HL-60 (cell line): ENCODE results near the gene EIF4E1B.
"Not testable (repeated sequence)": the region's sequence is repeated elsewhere in the genome, so short reads cannot be mapped to it uniquely, and the experiment has no call there.

Experiments
- DNase-seq, 2 experiments: peaks; one replicate each; pipeline ENCODE4 v3.0.0-alpha.2; 2010 to 2020; ENCODE audit warnings: low read depth in 1 of 2, low spot score in 1 of 2
- H3K27ac ChIP-seq: fragments of 250-450 bp; sonication (Bioruptor Pico); replicated peaks from 2 replicates; pipeline ENCODE4 v1.5.1; 2020; ENCODE audit warnings: mild to moderate bottlenecking, moderate library complexity
- H3K27me3 ChIP-seq: fragments of 250-450 bp; sonication (Bioruptor Pico); 2 replicates; pipeline ENCODE4 v1.5.1; 2021; ENCODE audit warnings: mild to moderate bottlenecking, moderate library complexity; ENCODE audit not compliant: insufficient read depth, poor library complexity, severe bottlenecking
- H3K4me3 ChIP-seq: replicated peaks from 2 replicates; pipeline ENCODE4 v1.5.1; 2011; ENCODE audit warnings: mild to moderate bottlenecking, control low read depth, low read length; ENCODE audit not compliant: insufficient read depth
- GABPA ChIP-seq: IDR thresholded peaks from 2 replicates; pipeline ENCODE4 v1.6.1; 2012; ENCODE audit warnings: low read depth
- POLR2AphosphoS5 ChIP-seq: IDR thresholded peaks from 2 replicates; pipeline ENCODE4 v1.6.1; 2012; ENCODE audit warnings: low read depth
- SPI1 ChIP-seq: IDR thresholded peaks from 2 replicates; pipeline ENCODE4 v1.6.1; 2012; ENCODE audit warnings: low read depth, mild to moderate bottlenecking, borderline replicate concordance
- TF ChIP-seq, protein P1 (sequence below): IDR thresholded peaks from one replicate; pipeline ENCODE4 v1.5.1; 2011; ENCODE audit warnings: low read length, control low read depth, inconsistent platforms; ENCODE audit not compliant: insufficient read depth
- TF ChIP-seq, protein P2 (sequence below): IDR thresholded peaks from 2 replicates; pipeline ENCODE4 v1.6.1; 2012; ENCODE audit warnings: low read depth; ENCODE audit not compliant: insufficient replicate concordance

The EIF4E1B gene

DNA sequence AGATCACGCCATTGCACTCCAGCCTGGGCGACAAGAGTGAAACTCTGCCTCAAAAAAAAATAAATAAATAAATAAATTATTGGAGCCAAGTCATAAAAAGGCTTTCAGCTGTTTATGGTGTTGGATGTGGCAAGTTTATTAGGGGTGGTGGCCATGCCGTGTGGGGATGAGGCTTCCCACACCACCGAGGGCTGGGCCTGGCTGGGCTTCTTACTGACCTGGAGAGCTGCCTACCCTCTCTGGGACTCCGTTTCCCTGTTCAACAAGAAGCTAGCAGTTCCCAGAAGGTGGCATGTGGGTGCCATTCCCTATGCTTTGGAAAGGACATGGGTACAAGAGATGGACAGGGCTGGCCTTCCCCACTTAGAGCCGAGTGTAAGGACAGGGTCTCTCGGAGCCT, 43.1 kb upstream of the EIF4E1B start:
- no peak for DNase-seq
- Histone ChIP-seq H3K4me3 (no peak overlapping the region), H3K27ac (no peak overlapping the region), H3K27me3 (no peaks in the 10 kb centered on the region)
- TF ChIP-seq POLR2AphosphoS5 (no peak), SPI1 (no peak)

DNA sequence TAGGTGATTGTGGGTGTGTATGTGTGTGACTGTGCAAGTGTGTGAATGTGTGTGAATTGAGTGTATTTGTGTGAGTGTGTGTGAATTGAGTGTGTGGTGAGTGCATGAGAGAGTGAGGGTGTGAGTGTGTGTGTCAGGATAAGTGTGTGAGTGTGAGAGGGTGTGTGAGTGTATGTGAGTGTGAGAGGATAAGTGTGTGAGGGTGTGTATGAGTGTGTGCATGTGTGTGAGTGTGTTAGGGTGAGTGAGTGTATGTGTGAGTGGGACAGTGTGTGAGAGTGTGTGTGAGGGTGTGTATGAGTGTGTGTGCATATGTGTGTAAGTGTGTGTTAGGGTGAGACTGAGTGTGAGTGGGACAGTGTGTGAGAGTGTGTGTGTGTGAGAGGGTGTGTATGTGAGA, 42.2 kb upstream of the EIF4E1B start:
- H3K27me3 ChIP-seq = no peaks in the 10 kb centered on the region
- DNase-seq = no peak
- H3K27ac ChIP-seq = no peak overlapping the region
- H3K4me3 ChIP-seq = no peak overlapping the region
- TF ChIP-seq, protein P1, sequence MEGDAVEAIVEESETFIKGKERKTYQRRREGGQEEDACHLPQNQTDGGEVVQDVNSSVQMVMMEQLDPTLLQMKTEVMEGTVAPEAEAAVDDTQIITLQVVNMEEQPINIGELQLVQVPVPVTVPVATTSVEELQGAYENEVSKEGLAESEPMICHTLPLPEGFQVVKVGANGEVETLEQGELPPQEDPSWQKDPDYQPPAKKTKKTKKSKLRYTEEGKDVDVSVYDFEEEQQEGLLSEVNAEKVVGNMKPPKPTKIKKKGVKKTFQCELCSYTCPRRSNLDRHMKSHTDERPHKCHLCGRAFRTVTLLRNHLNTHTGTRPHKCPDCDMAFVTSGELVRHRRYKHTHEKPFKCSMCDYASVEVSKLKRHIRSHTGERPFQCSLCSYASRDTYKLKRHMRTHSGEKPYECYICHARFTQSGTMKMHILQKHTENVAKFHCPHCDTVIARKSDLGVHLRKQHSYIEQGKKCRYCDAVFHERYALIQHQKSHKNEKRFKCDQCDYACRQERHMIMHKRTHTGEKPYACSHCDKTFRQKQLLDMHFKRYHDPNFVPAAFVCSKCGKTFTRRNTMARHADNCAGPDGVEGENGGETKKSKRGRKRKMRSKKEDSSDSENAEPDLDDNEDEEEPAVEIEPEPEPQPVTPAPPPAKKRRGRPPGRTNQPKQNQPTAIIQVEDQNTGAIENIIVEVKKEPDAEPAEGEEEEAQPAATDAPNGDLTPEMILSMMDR = no peak
- TF ChIP-seq GABPA (no peak), POLR2AphosphoS5 (no peak), SPI1 (no peak)
- TF ChIP-seq, protein P2, sequence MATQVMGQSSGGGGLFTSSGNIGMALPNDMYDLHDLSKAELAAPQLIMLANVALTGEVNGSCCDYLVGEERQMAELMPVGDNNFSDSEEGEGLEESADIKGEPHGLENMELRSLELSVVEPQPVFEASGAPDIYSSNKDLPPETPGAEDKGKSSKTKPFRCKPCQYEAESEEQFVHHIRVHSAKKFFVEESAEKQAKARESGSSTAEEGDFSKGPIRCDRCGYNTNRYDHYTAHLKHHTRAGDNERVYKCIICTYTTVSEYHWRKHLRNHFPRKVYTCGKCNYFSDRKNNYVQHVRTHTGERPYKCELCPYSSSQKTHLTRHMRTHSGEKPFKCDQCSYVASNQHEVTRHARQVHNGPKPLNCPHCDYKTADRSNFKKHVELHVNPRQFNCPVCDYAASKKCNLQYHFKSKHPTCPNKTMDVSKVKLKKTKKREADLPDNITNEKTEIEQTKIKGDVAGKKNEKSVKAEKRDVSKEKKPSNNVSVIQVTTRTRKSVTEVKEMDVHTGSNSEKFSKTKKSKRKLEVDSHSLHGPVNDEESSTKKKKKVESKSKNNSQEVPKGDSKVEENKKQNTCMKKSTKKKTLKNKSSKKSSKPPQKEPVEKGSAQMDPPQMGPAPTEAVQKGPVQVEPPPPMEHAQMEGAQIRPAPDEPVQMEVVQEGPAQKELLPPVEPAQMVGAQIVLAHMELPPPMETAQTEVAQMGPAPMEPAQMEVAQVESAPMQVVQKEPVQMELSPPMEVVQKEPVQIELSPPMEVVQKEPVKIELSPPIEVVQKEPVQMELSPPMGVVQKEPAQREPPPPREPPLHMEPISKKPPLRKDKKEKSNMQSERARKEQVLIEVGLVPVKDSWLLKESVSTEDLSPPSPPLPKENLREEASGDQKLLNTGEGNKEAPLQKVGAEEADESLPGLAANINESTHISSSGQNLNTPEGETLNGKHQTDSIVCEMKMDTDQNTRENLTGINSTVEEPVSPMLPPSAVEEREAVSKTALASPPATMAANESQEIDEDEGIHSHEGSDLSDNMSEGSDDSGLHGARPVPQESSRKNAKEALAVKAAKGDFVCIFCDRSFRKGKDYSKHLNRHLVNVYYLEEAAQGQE = no peak

DNA sequence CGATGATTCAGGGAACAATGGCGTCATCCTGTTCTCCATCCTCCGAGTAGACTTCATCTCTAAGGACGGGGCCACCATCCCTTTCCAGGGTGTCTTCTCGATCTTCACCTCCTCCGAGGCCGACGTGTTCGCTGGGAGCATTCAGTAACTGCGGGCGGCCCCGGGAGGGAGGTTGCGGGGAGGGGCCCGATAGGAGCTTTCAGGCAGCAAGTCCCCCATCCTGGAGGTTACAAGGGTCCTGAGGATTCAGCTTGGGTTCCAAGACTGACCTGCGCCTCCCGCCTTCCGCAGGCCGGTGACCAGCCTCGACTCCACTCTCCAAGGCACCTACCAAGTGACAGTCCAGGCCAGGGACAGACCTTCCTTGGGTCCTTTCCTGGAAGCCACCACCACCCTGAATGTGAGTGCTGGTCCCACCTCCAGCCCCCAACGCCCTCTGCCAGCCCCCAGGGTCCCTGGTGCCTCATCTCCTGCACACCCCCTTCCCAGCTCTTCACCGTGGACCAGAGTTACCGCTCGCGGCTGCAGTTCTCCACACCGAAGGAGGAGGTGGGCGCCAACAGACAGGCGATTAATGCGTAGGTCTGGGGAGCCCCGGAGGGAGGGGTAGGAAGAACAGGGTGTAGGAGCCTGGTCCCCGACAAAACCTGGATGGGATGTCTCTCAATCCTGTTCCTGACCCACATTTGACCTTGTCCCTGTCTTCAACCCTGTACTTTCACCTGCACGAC, 41.3 kb upstream of the EIF4E1B start:
- Histone ChIP-seq H3K27me3 (no peaks in the 10 kb centered on the region), H3K27ac (no peak overlapping the region), H3K4me3 (no peak overlapping the region)
- TF ChIP-seq GABPA (no peak), SPI1 (no peak), POLR2AphosphoS5 (no peak)
- TF ChIP-seq, protein P1 = no peak
- TF ChIP-seq, protein P2 = no peak
- no peak for DNase-seq

DNA sequence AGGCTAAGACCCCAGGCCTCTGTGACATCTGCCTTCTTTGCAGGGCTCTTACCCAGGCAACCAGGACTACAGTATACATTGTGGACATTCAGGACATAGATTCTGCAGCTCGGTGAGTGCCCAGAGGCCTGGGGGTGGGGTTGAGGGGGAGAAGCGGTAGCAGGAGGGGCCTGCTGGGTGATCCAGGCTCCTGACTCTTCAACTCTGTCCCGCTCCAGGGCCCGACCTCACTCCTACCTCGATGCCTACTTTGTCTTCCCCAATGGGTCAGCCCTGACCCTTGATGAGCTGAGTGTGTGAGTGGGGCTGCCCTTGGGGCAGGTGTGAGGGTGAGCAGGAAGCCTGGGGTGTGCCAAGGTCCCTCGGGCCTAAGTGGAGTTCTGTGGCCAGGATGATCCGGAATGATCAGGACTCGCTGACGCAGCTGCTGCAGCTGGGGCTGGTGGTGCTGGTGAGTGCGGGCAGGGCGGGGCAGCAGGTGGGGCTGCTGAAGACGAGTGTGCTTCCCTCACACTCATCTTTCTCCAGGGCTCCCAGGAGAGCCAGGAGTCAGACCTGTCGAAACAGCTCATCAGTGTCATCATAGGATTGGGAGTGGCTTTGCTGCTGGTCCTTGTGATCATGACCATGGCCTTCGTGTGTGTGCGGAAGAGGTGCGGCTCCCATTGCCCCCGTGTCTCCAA, 40.3 kb upstream of the EIF4E1B start:
- TF ChIP-seq, protein P1 = no peak
- TF ChIP-seq, protein P2 = no peak
- TF ChIP-seq GABPA = no peak
- TF ChIP-seq POLR2AphosphoS5 = no peak
- TF ChIP-seq SPI1 = no peak
- H3K27me3 ChIP-seq = no peaks in the 10 kb centered on the region
- H3K27ac ChIP-seq = no peak overlapping the region

DNA sequence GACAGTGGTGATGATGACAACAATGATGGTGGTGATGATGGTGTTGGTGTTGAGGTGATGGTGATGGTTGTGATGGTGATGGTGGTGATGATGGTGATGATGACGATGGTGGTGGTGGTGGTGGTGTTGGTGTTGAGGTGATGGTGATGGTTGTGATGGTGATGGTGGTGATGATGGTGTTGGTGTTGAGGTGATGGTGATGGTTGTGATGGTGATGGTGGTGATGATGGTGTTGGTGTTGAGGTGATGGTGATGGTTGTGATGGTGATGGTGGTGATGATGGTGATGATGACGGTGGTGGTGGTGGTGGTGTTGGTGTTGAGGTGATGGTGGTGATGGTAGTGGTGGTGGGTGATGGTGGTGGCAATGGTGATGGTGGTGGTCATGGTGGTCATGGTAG, 38.8 kb upstream of the EIF4E1B start:
- not testable (repeated sequence) for H3K4me3 ChIP-seq, DNase-seq, H3K27me3 ChIP-seq, H3K27ac ChIP-seq

More for the DNA sequence above, 40.3 kb upstream of the EIF4E1B start:
- H3K4me3 ChIP-seq = no peak overlapping the region
- no peak for DNase-seq
